HG03432 (cell line): ENCODE data around the gene ADAMTS15.

Experiments used
- ATAC-seq: cut with Tn5 transposase; IDR thresholded peaks from one replicate; pipeline ENCODE4 v1.9.1; 2021; ENCODE audit warnings: mild to moderate bottlenecking, moderate library complexity; ENCODE audit not compliant: unreplicated experiment

ADAMTS15 gene

DNA sequence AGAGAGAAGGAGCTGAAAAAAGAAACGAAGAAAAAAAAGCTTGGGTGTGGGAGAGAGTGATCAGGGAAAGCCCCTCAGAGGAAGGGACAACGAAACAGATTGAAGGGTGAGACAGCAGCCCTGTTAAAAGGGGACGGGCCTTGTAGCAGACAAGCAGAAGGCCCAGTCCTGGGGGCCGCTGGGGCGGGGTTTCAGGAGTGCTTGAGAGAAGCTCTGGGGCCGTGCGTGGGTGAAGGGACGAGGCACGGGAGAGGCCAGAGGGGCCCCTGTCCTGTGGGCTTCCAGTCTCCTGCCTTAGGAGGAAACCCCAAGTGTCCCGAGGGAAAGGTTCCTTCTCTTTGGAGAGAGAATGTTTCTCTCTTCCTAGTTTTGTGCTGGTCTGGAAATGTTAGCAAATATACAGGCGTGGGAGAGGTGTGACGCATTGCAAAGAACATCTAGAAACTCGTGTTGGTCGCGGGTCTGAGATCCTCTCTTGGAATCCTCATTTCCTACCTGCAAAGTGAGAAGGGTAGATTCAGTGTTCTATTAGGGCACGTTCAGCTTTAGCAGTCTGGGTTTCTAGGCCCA is 28.6 kb downstream of the ADAMTS15 start:
- ATAC-seq = no peak

DNA sequence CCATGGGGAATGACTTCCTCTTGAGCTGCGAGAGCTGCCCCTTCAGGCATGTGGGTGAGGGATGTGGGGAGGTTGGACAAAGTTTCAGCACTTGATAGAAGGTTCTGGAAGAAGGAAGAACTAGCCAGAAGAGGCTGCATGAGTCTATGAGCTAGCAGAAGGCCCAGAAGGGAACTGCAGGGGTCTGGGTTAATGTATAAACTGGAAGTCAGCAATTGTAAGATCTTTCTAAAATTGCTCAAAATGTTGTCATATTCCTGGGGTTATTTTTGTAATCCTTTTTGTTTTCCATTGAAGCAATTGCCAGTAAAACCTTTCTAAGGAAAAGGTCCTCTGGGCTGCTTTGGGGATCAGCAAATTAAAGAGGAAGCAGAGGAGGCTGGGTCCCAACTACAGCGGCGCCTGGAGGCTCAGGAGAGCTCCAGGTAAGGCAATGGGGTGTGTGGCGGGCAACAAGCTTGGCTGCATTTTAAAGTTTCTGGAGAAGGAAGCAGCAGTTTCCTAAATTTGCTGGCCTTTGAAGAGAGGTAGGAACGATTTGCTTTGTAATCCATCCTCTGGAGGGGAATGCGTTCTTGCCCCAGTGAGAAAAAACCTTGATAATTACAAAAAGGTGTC is 29.2 kb downstream of the ADAMTS15 start:
- no peak for ATAC-seq

DNA sequence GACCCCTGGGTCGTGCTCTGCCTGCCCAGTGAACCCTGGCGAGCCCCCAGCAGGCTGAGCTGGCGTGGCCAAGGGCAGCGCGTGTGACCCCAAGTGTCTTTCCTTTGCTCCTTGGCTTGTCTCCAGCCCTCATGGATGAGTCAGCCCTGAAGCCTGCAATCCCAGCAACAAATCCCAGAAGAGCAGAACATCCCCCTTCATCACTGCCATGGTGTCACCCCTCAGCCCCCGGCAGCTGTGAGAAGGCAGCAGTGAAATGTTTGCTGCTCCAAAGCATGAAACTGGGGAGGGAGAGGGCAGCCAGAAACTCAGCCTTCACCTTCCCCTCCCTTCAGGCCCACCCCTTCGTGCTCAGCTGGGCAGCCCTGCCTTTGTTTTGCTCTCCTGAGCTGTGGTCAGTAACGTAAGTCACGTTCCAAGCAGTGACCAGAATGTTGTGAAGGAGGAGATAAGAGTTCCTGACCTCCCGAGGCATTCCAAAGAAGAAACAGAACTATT is 29.8 kb downstream of the ADAMTS15 start:
- ATAC-seq = no peak

DNA sequence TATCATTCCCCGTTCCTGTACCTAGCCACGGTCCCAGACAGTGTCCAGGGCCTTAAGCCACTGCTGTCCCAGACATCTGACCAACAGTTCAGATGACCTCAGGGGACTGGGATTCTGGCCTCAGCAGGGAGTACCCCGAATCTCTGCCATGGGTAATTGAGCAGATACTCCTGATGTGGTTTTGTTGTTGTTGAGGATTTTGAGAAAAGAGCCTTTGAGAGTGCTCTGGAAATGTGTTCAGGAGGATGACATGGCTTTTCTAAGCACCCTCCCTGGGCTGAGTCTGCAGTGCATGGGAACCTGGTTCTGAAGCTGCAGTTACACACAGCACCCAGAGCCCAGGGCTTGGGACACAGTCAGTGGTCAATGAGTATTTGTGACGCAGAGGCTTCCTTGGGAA is 30.4 kb downstream of the ADAMTS15 start:
- ATAC-seq = no peak

DNA sequence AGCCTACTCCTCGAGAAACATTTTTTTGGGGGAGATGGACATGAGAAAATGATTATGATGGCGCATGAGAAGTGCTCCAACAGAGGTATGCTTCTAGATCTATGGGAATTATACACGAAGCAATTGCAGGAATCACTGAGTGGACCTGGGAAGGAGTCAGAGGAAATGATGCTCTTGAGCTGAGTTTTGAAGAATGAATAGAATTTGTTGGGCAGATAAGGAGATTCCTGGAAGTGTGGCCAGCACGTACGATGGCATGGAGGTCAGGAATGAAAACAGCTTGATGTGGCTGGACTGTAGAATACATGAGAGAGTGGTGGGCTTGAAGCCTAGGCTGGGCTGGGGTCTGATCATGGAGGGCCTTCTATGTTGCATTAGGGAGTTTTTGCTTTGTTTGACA is 31.7 kb downstream of the ADAMTS15 start:
- no peak for ATAC-seq

DNA sequence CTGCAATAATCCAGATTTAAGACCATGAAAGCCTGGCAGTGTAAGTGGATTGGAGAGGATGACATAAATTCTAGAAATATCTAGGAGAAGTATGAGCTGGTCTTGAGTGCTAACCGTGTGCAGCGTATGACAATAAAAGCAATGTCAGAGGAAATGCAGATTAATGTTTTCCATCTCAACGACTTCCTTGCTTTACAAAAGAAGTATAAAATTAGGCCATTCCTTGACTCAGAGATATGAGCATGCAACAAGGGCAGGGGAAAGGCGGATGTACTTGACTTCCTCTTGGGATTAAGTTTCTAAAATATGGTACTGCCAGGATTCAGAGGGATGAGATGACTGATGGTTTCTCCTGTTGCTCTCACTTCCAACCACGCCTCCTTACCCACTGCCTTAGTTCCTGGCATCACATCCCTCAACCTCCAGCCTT is 32.3 kb downstream of the ADAMTS15 start:
- no peak for ATAC-seq

DNA sequence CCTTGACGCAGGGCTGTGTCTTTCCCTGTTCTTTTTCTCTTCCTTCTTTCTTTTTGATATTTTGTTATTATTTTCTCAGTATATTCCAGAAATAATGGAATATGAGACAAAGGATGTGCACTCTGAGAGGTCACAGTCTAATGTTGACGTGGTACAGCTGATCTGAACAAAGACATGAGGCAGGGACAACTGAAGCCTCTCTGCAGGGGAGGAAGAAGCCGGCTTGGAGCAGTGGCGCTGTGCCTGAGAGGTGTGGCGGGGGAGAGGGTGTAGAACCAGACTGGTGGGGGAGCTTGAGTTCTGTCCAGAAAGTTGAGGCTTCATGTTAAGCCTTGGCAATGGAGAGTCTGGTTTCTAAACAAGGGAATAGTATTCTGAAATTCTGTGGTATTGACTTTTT is 34.7 kb downstream of the ADAMTS15 start:
- no peak for ATAC-seq

DNA sequence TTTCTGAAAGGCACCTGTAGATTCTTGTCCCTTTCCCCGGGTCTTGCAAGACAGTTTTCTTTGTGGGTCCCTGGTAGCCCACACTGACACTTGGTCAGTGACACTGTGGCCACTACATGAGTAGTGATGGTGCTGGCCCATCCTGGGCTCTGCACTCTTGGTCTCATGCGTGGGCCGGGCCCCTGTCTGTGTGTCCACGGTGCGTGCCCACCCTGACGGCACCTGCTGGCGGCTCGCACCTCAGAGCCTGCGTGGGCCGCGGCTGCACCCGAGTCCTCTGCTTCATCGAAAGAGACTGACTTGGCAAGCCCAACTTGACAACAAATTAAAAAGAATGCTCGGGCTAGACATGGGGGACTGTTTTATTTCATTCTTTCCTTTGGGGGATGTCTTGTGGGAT is 37.5 kb downstream of the ADAMTS15 start:
- no peak for ATAC-seq

DNA sequence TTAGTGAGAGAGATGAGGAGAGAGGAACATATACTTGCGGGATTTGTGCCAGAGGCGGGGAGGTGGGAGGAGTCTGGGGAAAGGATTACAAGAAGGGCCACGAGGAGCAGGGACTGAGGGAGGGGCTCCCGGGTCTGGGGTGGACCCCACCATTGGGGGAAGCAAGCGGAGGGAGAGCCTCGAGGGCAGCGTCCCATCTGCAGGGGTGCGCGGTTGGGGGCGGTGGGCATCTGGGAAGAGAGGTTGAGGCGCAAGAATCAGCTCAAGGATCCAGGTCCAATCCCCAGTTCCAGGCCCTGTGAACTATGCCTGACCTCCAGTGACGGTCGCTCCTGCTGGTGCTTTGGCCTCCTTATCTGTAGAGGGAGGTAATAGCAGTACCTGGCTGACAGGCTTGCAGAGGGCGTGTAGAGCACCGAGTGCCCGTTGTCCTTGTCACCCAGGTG is 38.0 kb downstream of the ADAMTS15 start:
- no peak for ATAC-seq

DNA sequence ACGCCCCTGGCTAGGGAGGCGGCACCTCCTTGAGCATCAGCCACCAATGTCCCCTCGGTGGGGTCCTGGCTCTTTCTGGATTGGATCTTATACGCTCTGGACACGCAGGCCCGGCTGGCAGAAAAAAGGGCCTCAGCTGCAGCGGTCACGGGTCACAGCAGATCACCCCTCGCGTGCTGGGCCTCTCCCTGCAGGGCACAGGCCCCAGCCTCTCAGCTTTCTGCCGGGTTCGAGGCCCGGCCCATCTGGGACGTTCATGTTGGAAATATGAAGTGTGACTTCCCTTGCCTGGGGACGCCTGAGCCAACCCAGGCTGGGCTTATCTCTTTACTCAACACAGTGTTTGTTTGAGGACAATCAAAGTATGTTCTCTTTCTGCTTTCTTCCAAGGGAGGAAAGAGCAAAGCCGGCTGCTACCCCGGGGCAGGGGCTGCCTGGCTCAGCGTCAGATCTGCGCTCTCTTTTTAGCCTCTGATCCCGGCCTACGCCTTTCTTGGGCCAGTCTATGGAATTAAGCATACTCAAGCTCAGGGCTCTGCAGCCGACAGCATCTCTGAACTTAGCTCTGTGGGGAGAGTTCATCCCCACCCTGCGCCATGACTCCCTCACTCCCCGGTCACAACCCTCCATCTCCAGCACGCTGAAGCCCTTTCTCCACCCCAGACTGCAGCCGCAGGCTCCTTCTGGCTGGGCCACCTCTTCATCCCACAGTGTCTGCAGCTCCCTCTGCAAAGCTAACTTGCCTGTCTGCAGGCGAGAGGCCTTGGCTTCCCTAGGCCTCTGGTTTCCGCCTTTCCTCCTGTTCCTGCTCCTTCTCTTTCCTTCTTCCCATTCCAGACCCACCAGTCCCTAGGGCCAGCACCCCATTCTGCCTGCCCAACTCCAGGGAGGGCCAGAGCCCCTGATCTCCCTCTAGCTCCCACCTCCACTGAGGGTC is 38.8 kb downstream of the ADAMTS15 start:
- ATAC-seq = no peak

DNA sequence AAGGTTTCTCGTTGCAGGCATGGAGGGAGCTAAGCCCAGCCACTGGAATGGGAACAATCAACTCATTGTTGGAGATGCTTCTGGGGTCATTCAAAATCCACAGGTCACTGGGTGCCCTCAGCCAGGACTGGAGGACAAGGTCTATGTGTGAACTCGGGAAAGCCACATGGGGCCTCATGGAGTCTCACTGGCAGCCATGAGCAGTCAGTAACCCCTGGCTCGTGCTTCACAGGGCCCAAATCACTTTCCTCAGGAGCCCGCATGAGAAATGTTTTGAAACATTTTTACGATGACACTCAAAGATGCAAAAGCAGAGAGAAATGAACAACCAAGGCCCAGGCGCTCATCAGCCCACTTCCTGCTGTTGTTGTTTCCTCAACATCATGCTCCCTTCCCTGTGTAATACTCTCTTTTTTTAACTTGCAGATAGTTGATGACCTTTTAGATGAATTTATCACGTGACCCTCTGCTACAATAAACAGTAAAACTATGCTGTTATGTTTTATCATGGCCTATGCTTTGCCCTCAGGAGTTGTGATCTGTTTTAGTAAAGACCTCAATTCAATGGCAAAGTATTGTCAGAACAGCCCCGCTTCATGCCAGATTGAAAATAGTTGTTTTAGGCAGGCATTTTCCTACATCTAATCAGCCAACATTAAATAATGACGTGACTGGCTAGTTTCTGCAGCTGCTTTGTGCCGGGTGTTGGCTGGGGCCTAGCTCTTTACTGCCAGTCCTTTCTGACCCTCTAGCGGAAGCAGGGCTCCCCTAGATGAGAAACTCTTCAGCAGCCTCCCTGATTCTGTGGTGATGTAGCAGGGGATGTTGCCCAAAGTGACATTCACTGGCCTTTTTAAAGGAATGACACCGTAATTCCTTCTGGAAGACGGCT is 39.7 kb downstream of the ADAMTS15 start:
- ATAC-seq = no peak

DNA sequence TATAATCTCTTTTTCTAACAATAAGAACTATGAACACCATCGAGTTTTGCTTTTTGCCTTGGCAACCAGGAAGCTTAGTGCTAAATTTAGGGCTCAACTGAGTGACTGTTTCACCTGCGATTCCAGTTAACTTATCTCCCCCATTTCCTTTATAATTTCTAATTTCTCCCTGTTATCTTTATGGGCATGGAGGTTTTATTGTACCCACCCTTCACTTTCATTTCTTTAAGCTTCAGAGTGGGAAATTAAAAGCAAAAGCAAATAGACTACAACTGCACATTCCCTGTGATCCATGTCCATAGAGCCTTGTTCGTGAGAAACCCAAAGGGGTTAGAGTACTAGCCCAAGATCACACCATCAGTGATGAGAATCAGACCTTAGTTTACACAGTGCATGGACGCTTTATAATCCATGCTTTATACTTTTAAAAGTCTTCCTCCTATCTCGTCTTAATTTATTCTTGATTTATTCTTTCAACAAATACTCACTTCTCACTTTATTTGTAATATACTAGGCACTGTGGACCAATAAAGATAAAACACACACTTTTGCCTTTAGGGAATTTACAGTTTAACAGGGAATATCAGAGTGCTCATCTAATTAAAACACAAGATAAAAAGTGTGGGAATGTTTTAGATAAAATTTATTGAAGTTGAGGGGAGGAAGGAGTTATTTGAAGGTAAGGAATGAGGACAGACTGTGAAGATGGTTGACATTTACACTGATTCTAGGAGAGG is 40.6 kb downstream of the ADAMTS15 start:
- ATAC-seq = no peak

DNA sequence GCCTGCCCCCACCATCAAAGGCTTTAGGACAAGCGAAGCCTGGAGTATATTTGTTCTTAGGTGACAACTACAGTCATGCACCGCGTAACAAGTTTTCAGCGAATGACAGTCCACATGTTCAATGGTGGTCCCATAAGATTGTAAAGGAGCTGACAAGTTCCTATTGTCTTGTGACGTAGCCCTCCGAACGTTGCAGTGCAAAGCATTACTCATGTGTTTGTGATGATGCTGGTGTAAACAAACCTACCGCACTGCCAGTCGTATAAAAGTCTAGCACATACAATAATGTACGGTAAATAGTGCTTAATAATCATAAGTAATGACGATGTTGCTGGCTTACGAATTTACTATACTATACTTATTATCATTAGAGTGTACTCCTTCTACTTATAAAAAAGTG is 41.3 kb downstream of the ADAMTS15 start:
- no peak for ATAC-seq

DNA sequence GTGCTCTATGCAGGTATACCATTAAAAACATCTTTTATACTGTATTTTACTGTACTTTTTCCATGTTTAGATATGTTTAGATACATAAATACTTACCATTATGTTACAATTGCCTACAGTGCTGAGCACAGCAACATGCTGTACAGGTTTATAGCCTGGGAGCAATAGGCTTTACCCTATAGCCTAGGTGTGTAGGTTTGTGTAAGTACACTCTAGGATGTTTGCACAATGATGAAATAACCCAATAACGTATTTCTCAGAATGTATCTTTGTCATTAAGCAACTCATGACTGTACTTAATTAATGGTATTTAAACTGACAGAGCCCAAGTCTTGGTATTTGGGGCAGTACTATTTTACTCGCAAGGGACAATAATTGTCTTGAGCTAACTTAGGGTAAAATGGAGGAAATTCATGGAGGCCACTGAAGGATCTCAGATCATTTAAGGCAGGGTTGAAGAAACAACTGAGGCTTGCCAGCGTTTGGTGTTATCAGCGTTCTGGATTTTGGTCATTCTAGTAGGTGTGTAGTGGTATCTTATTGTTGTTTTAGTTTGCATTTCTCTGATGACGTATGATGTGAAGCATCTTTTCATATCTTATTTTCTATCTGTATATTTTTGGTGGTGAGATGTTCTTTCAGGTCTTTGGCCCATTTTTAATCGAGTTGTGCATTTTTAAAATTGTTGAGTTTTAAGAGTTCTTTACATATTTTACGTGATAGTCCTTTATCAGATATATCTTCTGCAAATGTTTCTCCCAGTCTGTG is 42.4 kb downstream of the ADAMTS15 start:
- ATAC-seq = no peak

DNA sequence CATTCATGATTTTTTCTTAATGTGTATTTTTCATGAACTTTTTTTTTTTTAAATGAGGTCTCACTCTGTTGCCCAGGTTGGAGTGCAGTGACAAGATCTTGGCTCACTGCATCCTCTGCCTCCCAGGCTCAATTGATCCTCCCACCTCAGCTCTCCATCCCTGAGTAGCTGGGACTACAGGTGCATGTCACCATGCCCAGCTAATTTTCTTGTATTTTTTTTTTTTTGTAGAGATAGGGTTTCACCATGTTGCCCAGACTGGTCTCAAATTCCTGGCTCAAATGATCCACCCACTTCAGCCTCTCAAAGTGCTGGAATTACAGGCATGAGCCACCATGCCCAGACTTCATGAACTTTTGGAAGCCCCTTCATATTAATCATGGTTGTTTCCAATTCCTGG is 49.7 kb downstream of the ADAMTS15 start:
- no peak for ATAC-seq

DNA sequence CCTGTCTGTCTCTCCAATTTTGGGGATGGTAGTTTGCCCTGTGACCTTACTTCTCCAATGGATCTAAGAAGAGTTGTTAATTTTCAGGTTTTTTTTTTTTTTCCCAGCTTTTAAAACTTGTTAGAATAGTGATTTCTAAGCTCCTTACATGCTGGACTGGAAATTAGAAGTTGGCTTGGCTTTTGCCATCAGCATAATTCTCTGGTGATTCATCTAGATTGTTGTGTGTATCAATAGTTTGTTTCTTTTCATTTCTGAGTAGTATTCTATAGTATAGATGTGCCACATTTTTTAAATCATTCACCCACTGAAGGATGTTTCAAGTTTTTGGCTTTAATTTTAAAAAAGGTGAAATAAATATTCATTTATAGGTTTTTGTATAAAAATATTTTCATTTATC is 51.4 kb downstream of the ADAMTS15 start:
- no peak for ATAC-seq

DNA sequence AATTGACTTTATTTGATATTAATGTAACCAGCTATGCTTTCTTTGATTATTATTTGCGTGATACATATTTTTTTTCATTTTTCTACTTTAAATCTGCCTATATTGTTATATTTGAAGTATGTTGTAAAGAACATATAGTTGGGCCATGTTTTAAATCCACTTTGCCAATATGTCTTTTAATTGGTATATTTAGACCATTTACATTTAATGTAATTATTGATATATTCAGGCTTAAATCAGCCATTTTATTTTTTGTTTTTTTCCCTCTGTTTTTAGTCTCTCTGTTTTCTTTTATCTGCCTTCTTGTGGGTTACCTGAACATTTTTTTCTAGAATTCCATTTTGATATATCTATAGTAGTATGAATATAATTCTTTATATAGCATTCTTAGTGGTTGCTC is 55.9 kb downstream of the ADAMTS15 start:
- no peak for ATAC-seq

DNA sequence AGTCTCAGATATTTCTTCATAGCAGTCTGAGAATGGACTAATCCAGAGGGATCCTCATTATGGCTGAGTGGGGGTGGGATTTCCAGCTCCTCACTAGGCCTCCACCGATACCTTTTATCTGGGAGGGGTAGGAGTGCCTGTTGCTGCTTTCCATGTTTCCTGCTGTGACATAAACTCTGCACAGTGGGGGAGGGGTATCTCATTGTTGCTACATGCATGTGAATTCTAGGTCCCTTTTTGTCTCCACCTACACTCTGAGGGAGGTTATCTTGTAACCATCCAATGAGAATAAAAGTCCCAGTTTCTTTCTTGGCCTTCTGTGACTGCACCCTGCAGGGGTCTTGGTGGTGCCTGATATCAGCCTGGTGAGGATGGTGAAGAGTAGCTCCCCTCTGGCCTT is 60.5 kb downstream of the ADAMTS15 start:
- ATAC-seq = no peak

DNA sequence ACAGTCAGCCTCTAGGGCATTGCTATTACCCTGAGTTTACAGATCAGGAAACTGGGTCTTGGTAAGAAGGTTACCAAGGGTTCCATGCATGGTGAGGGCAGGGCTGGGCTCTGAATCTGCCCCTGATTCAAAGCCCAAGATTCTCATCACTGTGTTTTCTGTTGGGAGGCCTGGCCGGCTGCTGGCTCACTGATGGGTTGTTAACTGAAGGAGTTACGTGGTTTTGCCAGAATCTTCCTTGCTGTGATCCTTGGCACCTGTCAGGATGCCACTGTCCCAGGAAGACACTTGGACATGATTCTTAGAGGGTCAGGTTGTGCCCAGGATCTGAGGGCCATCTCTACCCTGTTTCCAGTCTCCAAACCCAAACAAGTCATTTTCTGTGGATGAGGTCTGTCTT is 61.5 kb downstream of the ADAMTS15 start:
- no peak for ATAC-seq
